Gastrocnemius medialis (tissue), 4 donors: Measurements from ENCODE around the gene OMP. TPM values are rescaled to one million over a fixed set of nuclear protein-coding genes. Genes with fewer than 3 reads are reported as not detected.

Source experiments
- ATAC-seq, 2 donors: fragments of 150-250 bp; one replicate each; pipeline ENCODE4 v1.9.1; 2016
- DNase-seq, 2 donors: peaks; one replicate each; pipeline ENCODE4 v3.0.0-alpha.2; 2019
- H3K27ac ChIP-seq, 4 donors: fragments of 200-600 bp; sonication (generic); 1 replicate in 1 of 4; 2 replicates in 3 of 4; pipeline ENCODE4 v1.5.1; 2016 to 2018; ENCODE audit warnings: mild to moderate bottlenecking in 2 of 4, moderate library complexity in 1 of 4
- H3K27me3 ChIP-seq, 3 donors: fragments of 200-600 bp; sonication (generic) in 2 of 3; 1 replicate in 1 of 3; 2 replicates in 2 of 3; pipeline versions ENCODE4 v1.5.1 to v1.6.0; 2016 to 2019; ENCODE audit warnings: mild to moderate bottlenecking in 1 of 3, moderate library complexity in 1 of 3
- H3K36me3 ChIP-seq, 2 donors: fragments of 200-600 bp; sonication (generic) in 1 of 2; one replicate each; pipeline ENCODE4 v1.5.1; 2017 to 2018
- H3K4me1 ChIP-seq, 2 donors: fragments of 200-600 bp; sonication (generic) in 1 of 2; one replicate each; pipeline ENCODE4 v1.5.1; 2016 to 2017; ENCODE audit warnings: mild to moderate bottlenecking in 2 of 2
- H3K4me3 ChIP-seq, 4 donors: fragments of 200-600 bp; sonication (generic) in 3 of 4; 1 replicate in 1 of 4; 2 replicates in 3 of 4; pipeline ENCODE4 v1.5.1; 2016 to 2019; ENCODE audit warnings: mild to moderate bottlenecking in 2 of 4
- H3K9me3 ChIP-seq, 3 donors: fragments of 200-600 bp; sonication (generic) in 2 of 3; 1 replicate in 1 of 3; 2 replicates in 2 of 3; pipeline ENCODE4 v1.5.1; 2016 to 2019
- CTCF ChIP-seq, 5 experiments: fragments of 450-650 bp in 3 of 5; fragments of 200-600 bp in 2 of 5; sonication (generic) in 2 of 5; IDR thresholded peaks in 4 of 5; conservative IDR thresholded peaks in 1 of 5; 1 replicate in 4 of 5; 2 replicates in 1 of 5; pipeline ENCODE4 v1.5.1; 2016 to 2019; ENCODE audit warnings: antibody characterized with exemption in 5 of 5, mild to moderate bottlenecking in 3 of 5, moderate library complexity in 3 of 5
- POLR2A ChIP-seq, 2 donors: fragments of 450-650 bp; IDR thresholded peaks; one replicate each; pipeline ENCODE4 v1.6.1; 2017; ENCODE audit warnings: antibody characterized with exemption in 2 of 2, mild to moderate bottlenecking in 2 of 2, moderate library complexity in 2 of 2
- in situ Hi-C, 4 donors: fragments of 200-750 bp; cut with MboI; loops; one replicate each; pipeline versions ENCODE4 v1.15.0 to v1.8.0; 2017; ENCODE audit warnings: low sequenced_read_pairs in 4 of 4
- intact Hi-C: fragments of 100-400 bp; cut with DNase I; formaldehyde crosslinking; loops from one replicate; pipeline ENCODE4 v1.15.1; 2023; ENCODE audit warnings: low total_unique reads
- total RNA-seq, 4 donors: library from RNA; depleted of rRNA; stranded (reverse); fragments of >200 nt; gene quantifications; one replicate each; pipeline versions ENCODE4 v1.1.0 to v1.2.3, GENCODE V29; 2016

Gene OMP
- total RNA-seq, 4 donors from 2014 or later: not detected

GRCh38 chr11:77088236-77089003, 14.2 kb upstream of the OMP start:
- Histone ChIP-seq H3K27ac (no peak overlapping the region), H3K36me3 (no peaks in the 10 kb centered on the region), H3K4me3 (no peak overlapping the region), H3K4me1 (no peaks in the 10 kb centered on the region), H3K27me3 (no peaks in the 10 kb centered on the region), H3K9me3 (no peaks in the 10 kb centered on the region)
- ATAC-seq (no peak), DNase-seq (no peak)
- in situ Hi-C loops: no loop called here
- TF ChIP-seq POLR2A (IDR thresholded peaks at IDR 0.05) (no peak), CTCF (IDR thresholded peaks at IDR 0.05 in 4 of 5, conservative IDR thresholded peaks at IDR 0.05 in 1 of 5) (no peak)
- intact Hi-C loops: no loop called here

GRCh38 chr11:77089004-77089545, 13.6 kb upstream of the OMP start:
- Histone ChIP-seq H3K4me3 (no peak overlapping the region), H3K4me1 (no peaks in the 10 kb centered on the region), H3K36me3 (no peaks in the 10 kb centered on the region), H3K9me3 (no peaks in the 10 kb centered on the region), H3K27me3 (no peaks in the 10 kb centered on the region), H3K27ac (no peak overlapping the region)
- ATAC-seq: no peak
- TF ChIP-seq POLR2A (IDR thresholded peaks at IDR 0.05): no peak
- TF ChIP-seq CTCF (IDR thresholded peaks at IDR 0.05 in 4 of 5, conservative IDR thresholded peaks at IDR 0.05 in 1 of 5): no peak
- intact Hi-C loops (no loop called here), in situ Hi-C loops (no loop called here)
- no peak for DNase-seq

- Histone ChIP-seq H3K4me1 (no peaks in the 10 kb centered on the region), H3K27me3 (no peaks in the 10 kb centered on the region), H3K4me3 (no peak overlapping the region), H3K36me3 (no peaks in the 10 kb centered on the region), H3K9me3 (no peaks in the 10 kb centered on the region), H3K27ac (no peak overlapping the region)
- TF ChIP-seq POLR2A (IDR thresholded peaks at IDR 0.05): no peak
- no peak for TF ChIP-seq CTCF (IDR thresholded peaks at IDR 0.05 in 4 of 5, conservative IDR thresholded peaks at IDR 0.05 in 1 of 5)
- DNase-seq (no peak), ATAC-seq (no peak)
- intact Hi-C loops: loop anchor here (2.0 kb wide), 1 partner anchor 169 kb away; no protein-coding TSS in a partner anchor
- in situ Hi-C loops: loop anchor here (5.0 to 10.0 kb wide), 3 partner anchors 38 to 45 kb away; no protein-coding TSS in a partner anchor
These were observed 12.6 kb upstream of the OMP start for GRCh38 chr11:77090046-77090372.

- DNase-seq (no peak), ATAC-seq (no peak)
- in situ Hi-C loops: loop anchor here (5.0 to 10.0 kb wide), 3 partner anchors 38 to 46 kb away; no protein-coding TSS in a partner anchor
These were observed 12.1 kb upstream of the OMP start for GRCh38 chr11:77090373-77091111.

More at GRCh38 chr11:77090373-77091111, 12.1 kb upstream of the OMP start:
- Histone ChIP-seq H3K4me1 (no peaks in the 10 kb centered on the region), H3K27ac (no peak overlapping the region), H3K36me3 (no peaks in the 10 kb centered on the region), H3K27me3 (no peaks in the 10 kb centered on the region), H3K4me3 (no peak overlapping the region), H3K9me3 (no peaks in the 10 kb centered on the region)
- intact Hi-C loops: loop anchor here (1.0 to 2.0 kb wide), 2 partner anchors 43 to 170 kb away; no protein-coding TSS in a partner anchor
- TF ChIP-seq POLR2A (IDR thresholded peaks at IDR 0.05) (no peak), CTCF (IDR thresholded peaks at IDR 0.05 in 4 of 5, conservative IDR thresholded peaks at IDR 0.05 in 1 of 5) (no peak)
